Kidney (tissue), 22 donors: ENCODE measurements around the gene GAGE13. TPM values are rescaled to one million over a fixed set of nuclear protein-coding genes. Genes with fewer than 3 reads are reported as not detected.
A peak's percentile ranks its signal among the peaks of the same experiment; 100 is the strongest.
"Not testable (repeated sequence)": the region's sequence is repeated elsewhere in the genome, so short reads cannot be mapped to it uniquely, and the experiment has no call there.

Experiments used
- DNase-seq, 5 donors: peaks; one replicate each; pipeline ENCODE4 v3.0.0-alpha.2; 2013 to 2020
- FAIRE-seq: peaks from 2 replicates; lab custom pipeline; 2012; peaks lifted over from hg19 to GRCh38; lab: Jason Lieb, UNC
- H3K27ac ChIP-seq, 2 donors: one replicate each; pipeline ENCODE4 v1.7.0; 2013; ENCODE audit warnings: low read depth in 2 of 2, low read length in 2 of 2, inconsistent platforms in 1 of 2
- H3K27me3 ChIP-seq: one replicate; pipeline ENCODE4 v1.7.1; 2013; ENCODE audit warnings: low read length, inconsistent platforms; ENCODE audit not compliant: control insufficient read depth, insufficient read depth
- H3K36me3 ChIP-seq, 3 donors: one replicate each; pipeline versions ENCODE4 v1.7.0 to v1.7.1; 2013; ENCODE audit warnings: low read length in 3 of 3, control low read depth in 1 of 3, inconsistent platforms in 1 of 3; ENCODE audit not compliant: insufficient read depth in 3 of 3, control insufficient read depth in 2 of 3
- H3K4me1 ChIP-seq, 3 donors: one replicate each; pipeline versions ENCODE4 v1.7.0 to v1.7.1; 2013; ENCODE audit warnings: low read length in 3 of 3, inconsistent platforms in 1 of 3, low read depth in 1 of 3; ENCODE audit not compliant: control insufficient read depth in 2 of 3, insufficient read depth in 2 of 3
- H3K4me3 ChIP-seq, 3 donors: one replicate each; pipeline versions ENCODE4 v1.7.0 to v1.8.1; 2013; ENCODE audit warnings: low read length in 3 of 3, control low read depth in 1 of 3, inconsistent platforms in 1 of 3
- H3K9ac ChIP-seq, 3 donors: one replicate each; pipeline versions ENCODE4 v1.7.0 to v1.7.1; 2013; ENCODE audit warnings: low read length in 3 of 3, control low read depth in 1 of 3, inconsistent platforms in 1 of 3
- H3K9me3 ChIP-seq, 3 donors: one replicate each; pipeline versions ENCODE4 v1.7.0 to v1.7.1; 2013; ENCODE audit warnings: low read length in 3 of 3, control low read depth in 1 of 3, inconsistent platforms in 1 of 3; ENCODE audit not compliant: control insufficient read depth in 2 of 3, insufficient read depth in 1 of 3
- intact Hi-C: fragments of 100-400 bp; cut with DNase I; formaldehyde crosslinking; loops from one replicate; pipeline ENCODE4 v1.11.1; 2022
- long read RNA-seq, 10 donors: library from polyadenylated mRNA in 1 of 10; unstranded in 1 of 10; transcript quantifications; one replicate each; pipeline ENCODE4 v2.0.0 and lab custom pipeline, GENCODE V29; 2021 to 2026
- polyA plus RNA-seq: library from polyadenylated mRNA; stranded (reverse); fragments of 350-450 nt; fragmentation: Illumina TruSeq; extraction: RNeasy Lipid Tissue Mini Kit (QIAGEN cat#74804); gene quantifications from one replicate; pipeline ENCODE4 v1.2.3, GENCODE V29; 2014; ENCODE audit warnings: low read depth, low replicate concordance; ENCODE audit not compliant: insufficient read depth
- total RNA-seq: library from RNA; stranded (reverse); fragmentation: NEBNext Ultra II Directional; extraction: Animal tissue kit (Norgen Biotek cat#: 25700); gene quantifications from one replicate; pipeline ENCODE4 v1.2.1, GENCODE V29; 2021
- TF ChIP-seq, protein P1 (sequence below): IDR thresholded peaks from 3 replicates; pipeline ENCODE4 v1.5.1; 2012; ENCODE audit warnings: mild to moderate bottlenecking, moderate library complexity, borderline replicate concordance; ENCODE audit not compliant: insufficient read depth; ENCODE audit errors: extremely low read depth
- donor health status: control.
- donor health status: control.
- donor health status: control.
- donor health status: control.
- donor health status: control.
- donor health status: DM: yes; HTN: yes; CAD: no.
- donor health status: Normal renal cell carcinoma (clear cell type).

The GAGE13 gene, protein sequence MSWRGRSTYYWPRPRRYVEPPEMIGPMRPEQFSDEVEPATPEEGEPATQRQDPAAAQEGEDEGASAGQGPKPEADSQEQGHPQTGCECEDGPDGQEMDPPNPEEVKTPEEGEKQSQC
- total RNA-seq, result not detected
- polyA plus RNA-seq, result not detected
- long read RNA-seq, donor 1, result 0 reads
- long read RNA-seq, donor 2, result 0 reads
- long read RNA-seq, donor 3, result 0 reads
- long read RNA-seq, donor 4, result 0 reads
- long read RNA-seq, donor 5, result 0 reads
- long read RNA-seq, donor 6, result 0 reads
- long read RNA-seq, donor 7, result 0 reads
- long read RNA-seq, donor 8, result 0 reads
- long read RNA-seq, donor 9, result 0 reads
- long read RNA-seq, donor 10, result 0 reads

DNA sequence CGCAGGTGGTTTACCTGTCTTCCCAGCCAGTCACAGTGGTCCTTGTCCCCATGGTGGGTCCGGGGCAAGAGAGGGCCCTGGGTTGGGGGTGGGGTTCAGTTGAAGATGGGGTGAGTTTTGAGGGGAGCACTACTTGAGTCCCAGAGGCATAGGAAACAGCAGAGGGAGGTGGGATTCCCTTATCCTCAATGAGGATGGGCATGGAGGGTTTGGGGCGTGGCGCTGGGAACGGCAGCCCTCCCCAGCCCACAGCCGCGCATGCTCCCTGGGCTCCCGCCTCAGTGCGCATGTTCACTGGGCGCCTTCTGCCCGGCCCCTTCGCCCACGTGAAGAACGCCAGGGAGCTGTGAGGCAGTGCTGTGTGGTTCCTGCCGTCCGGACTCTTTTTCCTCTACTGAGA, at the start of gene GAGE13:
Gene GAGE13 (plus strand): TSS at position 301 of the 400 bp plus-strand sequence. CDS start 1,156 bp downstream, outside the sequence.
- intact Hi-C loops, H3K9ac ChIP-seq, H3K9me3 ChIP-seq, H3K4me3 ChIP-seq, H3K4me1 ChIP-seq, DNase-seq, FAIRE-seq, H3K27ac ChIP-seq, H3K36me3 ChIP-seq, H3K27me3 ChIP-seq: not testable (repeated sequence)

DNA sequence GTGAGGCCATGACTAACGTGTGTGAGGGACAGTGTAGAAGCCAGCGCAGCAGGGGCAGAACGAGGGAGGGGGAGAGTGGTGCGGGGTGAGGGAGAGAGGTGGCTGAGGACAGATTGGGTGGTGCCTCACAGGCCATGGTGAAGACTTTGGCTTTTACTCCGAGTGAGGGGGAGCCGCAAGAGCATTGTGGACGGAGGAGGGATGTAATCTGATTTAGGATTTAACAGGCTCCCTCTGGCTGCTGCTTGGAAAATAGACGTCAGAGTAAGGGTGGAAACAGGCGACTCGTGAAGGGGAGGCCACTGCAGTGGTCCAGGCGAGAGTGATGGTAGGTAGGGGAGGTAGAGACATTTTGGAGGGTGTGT, 48.8 kb upstream of the GAGE13 start:
- Histone ChIP-seq H3K9ac (no peak overlapping the region), H3K36me3 (no peaks in the 10 kb centered on the region), H3K4me1 (no peaks in the 10 kb centered on the region), H3K27ac (no peak overlapping the region), H3K4me3 (no peak overlapping the region), H3K9me3 (no peaks in the 10 kb centered on the region), H3K27me3 (no peaks in the 10 kb centered on the region)
- TF ChIP-seq, protein P1, sequence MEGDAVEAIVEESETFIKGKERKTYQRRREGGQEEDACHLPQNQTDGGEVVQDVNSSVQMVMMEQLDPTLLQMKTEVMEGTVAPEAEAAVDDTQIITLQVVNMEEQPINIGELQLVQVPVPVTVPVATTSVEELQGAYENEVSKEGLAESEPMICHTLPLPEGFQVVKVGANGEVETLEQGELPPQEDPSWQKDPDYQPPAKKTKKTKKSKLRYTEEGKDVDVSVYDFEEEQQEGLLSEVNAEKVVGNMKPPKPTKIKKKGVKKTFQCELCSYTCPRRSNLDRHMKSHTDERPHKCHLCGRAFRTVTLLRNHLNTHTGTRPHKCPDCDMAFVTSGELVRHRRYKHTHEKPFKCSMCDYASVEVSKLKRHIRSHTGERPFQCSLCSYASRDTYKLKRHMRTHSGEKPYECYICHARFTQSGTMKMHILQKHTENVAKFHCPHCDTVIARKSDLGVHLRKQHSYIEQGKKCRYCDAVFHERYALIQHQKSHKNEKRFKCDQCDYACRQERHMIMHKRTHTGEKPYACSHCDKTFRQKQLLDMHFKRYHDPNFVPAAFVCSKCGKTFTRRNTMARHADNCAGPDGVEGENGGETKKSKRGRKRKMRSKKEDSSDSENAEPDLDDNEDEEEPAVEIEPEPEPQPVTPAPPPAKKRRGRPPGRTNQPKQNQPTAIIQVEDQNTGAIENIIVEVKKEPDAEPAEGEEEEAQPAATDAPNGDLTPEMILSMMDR, result no peak
- DNase-seq (peak in 2 of 5 donors; percentile 42 to 63), FAIRE-seq (no peak)
- intact Hi-C loops, result no loop called here

DNA sequence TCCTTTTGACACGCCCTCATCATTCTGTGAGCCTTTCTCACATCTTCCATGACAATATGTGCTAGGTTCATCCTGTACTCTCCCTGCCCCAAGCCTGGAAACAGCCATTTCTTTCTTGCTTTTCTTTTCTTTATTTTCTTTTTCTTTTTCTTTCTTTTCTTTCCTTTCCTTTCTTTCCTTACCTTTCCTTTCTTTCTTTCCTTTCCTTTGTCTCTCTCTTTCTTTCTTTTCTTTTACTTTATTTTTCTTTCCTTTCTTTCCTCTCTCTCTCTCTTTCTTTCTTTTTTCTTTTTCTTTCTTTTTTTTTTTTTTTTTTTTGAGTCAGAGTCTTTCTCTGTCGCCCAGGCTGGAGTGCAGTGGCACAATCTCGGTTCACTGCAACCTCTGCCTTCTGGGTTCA, 47.2 kb upstream of the GAGE13 start:
- no peak overlapping the region for H3K9ac ChIP-seq
- TF ChIP-seq, protein P1, result no peak
- intact Hi-C loops, result no loop called here
- no peak overlapping the region for H3K27ac ChIP-seq
- H3K4me1 ChIP-seq, result no peaks in the 10 kb centered on the region
- H3K27me3 ChIP-seq, result no peaks in the 10 kb centered on the region
- no peak for DNase-seq
- H3K36me3 ChIP-seq, result no peaks in the 10 kb centered on the region
- H3K4me3 ChIP-seq, result no peak overlapping the region
- H3K9me3 ChIP-seq, result no peaks in the 10 kb centered on the region
- FAIRE-seq, result no peak

DNA sequence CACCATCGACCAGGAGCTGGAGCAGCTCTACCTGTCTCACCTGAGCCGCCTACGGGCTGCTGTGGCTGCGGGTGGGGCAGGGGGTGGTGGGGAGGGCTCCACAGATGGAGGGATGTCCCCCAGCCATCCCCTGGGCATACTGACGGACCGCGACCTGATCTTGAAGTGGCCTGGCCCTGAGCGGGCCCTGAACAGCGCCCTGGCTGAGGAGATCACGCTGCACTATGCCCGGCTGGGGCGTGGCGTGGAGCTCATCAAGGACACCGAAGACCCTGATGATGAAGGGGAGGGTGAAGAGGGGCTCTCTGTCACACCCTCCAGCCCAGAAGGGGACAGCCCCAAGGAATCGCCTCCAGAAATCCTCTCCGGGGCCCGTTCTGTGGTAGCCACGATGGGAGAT, 45.2 kb upstream of the GAGE13 start:
- FAIRE-seq (no peak), DNase-seq (no peak)
- TF ChIP-seq, protein P1, result no peak
- H3K27me3 ChIP-seq, result no peaks in the 10 kb centered on the region
- H3K36me3 ChIP-seq, result no peaks in the 10 kb centered on the region
- no peaks in the 10 kb centered on the region for H3K4me1 ChIP-seq
- intact Hi-C loops, result no loop called here
- H3K9me3 ChIP-seq, result no peaks in the 10 kb centered on the region
- no peak overlapping the region for H3K27ac ChIP-seq
- no peak overlapping the region for H3K9ac ChIP-seq
- no peak overlapping the region for H3K4me3 ChIP-seq
